Thoracic aorta (tissue), 2 donors: ENCODE results near the gene TTLL8. TPM values are rescaled to one million over a fixed set of nuclear protein-coding genes. Genes with fewer than 3 reads are reported as not detected.
A peak's percentile ranks its signal among the peaks of the same experiment; 100 is the strongest.

Source experiments
- ATAC-seq: fragments of 150-250 bp; one replicate; pipeline ENCODE4 v1.8.0; 2017; ENCODE audit warnings: low read depth; ENCODE audit not compliant: insufficient number of reproducible peaks, low FRiP score
- DNase-seq: peaks from one replicate; pipeline ENCODE4 v3.0.0-alpha.2; 2020; ENCODE audit warnings: low spot score
- H3K27ac ChIP-seq, 2 donors: fragments of 200-600 bp; sonication (generic); 1 replicate in 1 of 2; 2 replicates in 1 of 2; pipeline ENCODE4 v1.5.1; 2016; ENCODE audit warnings: mild to moderate bottlenecking in 2 of 2, moderate library complexity in 2 of 2
- H3K27me3 ChIP-seq: fragments of 200-600 bp; sonication (generic); replicated peaks from 2 replicates; pipeline ENCODE4 v1.6.0; 2016; ENCODE audit warnings: mild to moderate bottlenecking; ENCODE audit not compliant: insufficient read depth
- H3K36me3 ChIP-seq: fragments of 200-600 bp; sonication (generic); one replicate; pipeline ENCODE4 v1.5.1; 2016
- H3K4me1 ChIP-seq, 2 donors: fragments of 200-600 bp; sonication (generic); 1 replicate in 1 of 2; 2 replicates in 1 of 2; pipeline versions ENCODE4 v1.5.1 to v1.6.0; 2016; ENCODE audit warnings: low read depth in 2 of 2, mild to moderate bottlenecking in 1 of 2; ENCODE audit not compliant: control insufficient read depth in 1 of 2
- H3K4me3 ChIP-seq: fragments of 200-600 bp; sonication (generic); 2 replicates; pipeline ENCODE4 v1.5.1; 2016; ENCODE audit warnings: mild to moderate bottlenecking
- H3K9me3 ChIP-seq: fragments of 200-600 bp; sonication (generic); 2 replicates; pipeline ENCODE4 v1.5.1; 2016
- CTCF ChIP-seq: fragments of 200-600 bp; sonication (generic); IDR thresholded peaks from one replicate; pipeline ENCODE4 v1.5.1; 2019; ENCODE audit warnings: antibody characterized with exemption
- total RNA-seq, 2 donors: library from RNA; depleted of rRNA; stranded (reverse); fragments of >200 nt; gene quantifications; one replicate each; pipeline versions ENCODE4 v1.1.0 to v1.2.3, GENCODE V29; 2016

The TTLL8 gene
- total RNA-seq, 2 donors from 2014 or later, result not detected

- H3K36me3 ChIP-seq, result peaks cover 7% of the 10 kb centered on the region
- H3K4me1 ChIP-seq, result peaks cover 28 to 56% of the 10 kb centered on the region in 2 donors
- no peak for TF ChIP-seq CTCF
- no peak overlapping the region for H3K4me3 ChIP-seq
- H3K9me3 ChIP-seq, result no peaks in the 10 kb centered on the region
- DNase-seq (peak; percentile 1), ATAC-seq (no peak)
- peak overlapping the region in 1 of 2 donors; percentile 60 for H3K27ac ChIP-seq
- no peaks in the 10 kb centered on the region for H3K27me3 ChIP-seq
These were observed 89.1 kb downstream of the TTLL8 start for GRCh38 chr22:49968831-49969661.

Other genes starting within 250 kb of the TTLL8 start
- 10 to 100 TPM; 32.1 to 61.5 TPM for gene BRD1, start 230.4 kb downstream of the TTLL8 start, total RNA-seq
- 10 to 100 TPM in 1 of 2 donors, 1 to 10 TPM in 1; 9.2 to 15.1 TPM for gene ZBED4, start 204.5 kb downstream of the TTLL8 start, total RNA-seq
- gene ALG12, start 139.9 kb downstream of the TTLL8 start, total RNA-seq, result 10 to 100 TPM; 17.4 to 30.1 TPM
- 10 to 100 TPM; 46.1 to 60.1 TPM for gene CRELD2, start 139.7 kb downstream of the TTLL8 start, total RNA-seq
- 100 to 1,000 TPM in 1 of 2 donors, 10 to 100 TPM in 1; 54.0 to 112 TPM for gene PIM3, start 97.5 kb downstream of the TTLL8 start, total RNA-seq
- not detected for gene IL17REL, start 45.5 kb downstream of the TTLL8 start, total RNA-seq
- gene MLC1, start 27.1 kb upstream of the TTLL8 start, total RNA-seq, result 1 to 10 TPM; 1.6 to 4.3 TPM
- gene MOV10L1, start 31.7 kb upstream of the TTLL8 start, total RNA-seq, result 1 to 10 TPM; 4.6 to 7.4 TPM
- gene PANX2, start 112.4 kb upstream of the TTLL8 start, total RNA-seq, result 1 to 10 TPM; 2.5 to 4.1 TPM
- 10 to 100 TPM; 31.7 to 40.6 TPM for gene TRABD, start 127.6 kb upstream of the TTLL8 start, total RNA-seq
- gene SELENOO, start 142.7 kb upstream of the TTLL8 start, total RNA-seq, result 10 to 100 TPM; 25.6 to 41.0 TPM
- gene TUBGCP6, start 186.7 kb upstream of the TTLL8 start, total RNA-seq, result 10 to 100 TPM; 52.3 to 80.1 TPM
- 10 to 100 TPM; 55.2 to 60.0 TPM for gene HDAC10, start 193.0 kb upstream of the TTLL8 start, total RNA-seq
- 10 to 100 TPM in 1 of 2 donors, 1 to 10 TPM in 1; 8.9 to 10.4 TPM for gene MAPK12, start 203.4 kb upstream of the TTLL8 start, total RNA-seq
- gene MAPK11, start 212.1 kb upstream of the TTLL8 start, total RNA-seq, result 1 to 10 TPM; 5.8 to 8.8 TPM
- gene PLXNB2, start 249.3 kb upstream of the TTLL8 start, total RNA-seq, result 100 to 1,000 TPM; 169 to 218 TPM